Measurements from ENCODE around the gene HOXB3.

DNA sequence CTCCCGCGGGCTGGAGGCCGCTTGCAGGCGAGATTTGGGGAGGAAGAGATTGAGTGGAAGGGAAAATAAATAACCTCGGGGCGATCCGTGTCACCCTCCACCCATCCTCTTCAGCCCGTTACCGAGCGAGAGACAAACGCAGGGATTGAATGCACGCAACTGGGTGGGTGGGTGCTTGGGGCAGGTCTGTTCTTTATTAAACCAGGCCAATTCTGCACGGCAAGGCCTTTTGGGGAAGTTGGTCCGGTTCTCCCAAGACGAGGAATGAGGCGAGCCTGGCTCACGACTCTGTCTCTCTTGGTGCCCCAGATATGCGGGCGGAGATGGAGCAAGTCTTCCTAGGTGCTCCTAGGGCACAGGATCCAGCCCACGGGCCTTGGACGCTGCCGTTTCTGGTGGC, 21.2 kb upstream of the HOXB3 start:
- TF ChIP-seq, protein P1, sequence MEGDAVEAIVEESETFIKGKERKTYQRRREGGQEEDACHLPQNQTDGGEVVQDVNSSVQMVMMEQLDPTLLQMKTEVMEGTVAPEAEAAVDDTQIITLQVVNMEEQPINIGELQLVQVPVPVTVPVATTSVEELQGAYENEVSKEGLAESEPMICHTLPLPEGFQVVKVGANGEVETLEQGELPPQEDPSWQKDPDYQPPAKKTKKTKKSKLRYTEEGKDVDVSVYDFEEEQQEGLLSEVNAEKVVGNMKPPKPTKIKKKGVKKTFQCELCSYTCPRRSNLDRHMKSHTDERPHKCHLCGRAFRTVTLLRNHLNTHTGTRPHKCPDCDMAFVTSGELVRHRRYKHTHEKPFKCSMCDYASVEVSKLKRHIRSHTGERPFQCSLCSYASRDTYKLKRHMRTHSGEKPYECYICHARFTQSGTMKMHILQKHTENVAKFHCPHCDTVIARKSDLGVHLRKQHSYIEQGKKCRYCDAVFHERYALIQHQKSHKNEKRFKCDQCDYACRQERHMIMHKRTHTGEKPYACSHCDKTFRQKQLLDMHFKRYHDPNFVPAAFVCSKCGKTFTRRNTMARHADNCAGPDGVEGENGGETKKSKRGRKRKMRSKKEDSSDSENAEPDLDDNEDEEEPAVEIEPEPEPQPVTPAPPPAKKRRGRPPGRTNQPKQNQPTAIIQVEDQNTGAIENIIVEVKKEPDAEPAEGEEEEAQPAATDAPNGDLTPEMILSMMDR (IDR thresholded peaks at IDR 0.05) = no peak
- TF ChIP-seq EZH2 (IDR thresholded peaks at IDR 0.05) = no peak

All from neural progenitor cell (in vitro differentiated cells).